Measurements from ENCODE around the gene EDEM3. TPM values are rescaled to one million over a fixed set of nuclear protein-coding genes. Genes with fewer than 3 reads are reported as not detected.

EDEM3 gene
- total RNA-seq, 1 experiment from 2014 or later: 44.5 TPM

GRCh38 chr1:184745110-184745509 lies 9.5 kb downstream of the EDEM3 start:
- BruUV-seq (replicated peaks): no TSS peak
- no peak for TF ChIP-seq CTCF (IDR thresholded peaks at IDR 0.05; ENCODE audit: unreplicated experiment)
- H3K27ac Mint-ChIP-seq (ENCODE audit: unreplicated experiment): no peak overlapping the region
- intact Hi-C loops (cut with micrococcal nuclease; ENCODE audit: unreplicated experiment): no loop called here
- CTCF ChIA-PET: no interaction called here
- no peaks in the 10 kb centered on the region for H3K9me3 Mint-ChIP-seq (ENCODE audit: low read depth, unreplicated experiment)
- H3K4me3 Mint-ChIP-seq (ENCODE audit: low read depth, unreplicated experiment): no peak overlapping the region
- H3K27me3 Mint-ChIP-seq (ENCODE audit: unreplicated experiment): no peaks in the 10 kb centered on the region
- no peak for DNase-seq
- peaks cover 7% of the 10 kb centered on the region for H3K36me3 Mint-ChIP-seq (ENCODE audit: insufficient read depth, unreplicated experiment)
- no peaks in the 10 kb centered on the region for H3K4me1 Mint-ChIP-seq (ENCODE audit: low read depth, unreplicated experiment)

GRCh38 chr1:184743062-184743756 lies 11.4 kb downstream of the EDEM3 start:
- Mint-ChIP-seq H3K9me3 (ENCODE audit: low read depth, unreplicated experiment) (no peaks in the 10 kb centered on the region), H3K27me3 (ENCODE audit: unreplicated experiment) (no peaks in the 10 kb centered on the region), H3K27ac (ENCODE audit: unreplicated experiment) (no peak overlapping the region), H3K4me1 (ENCODE audit: low read depth, unreplicated experiment) (no peaks in the 10 kb centered on the region), H3K4me3 (ENCODE audit: low read depth, unreplicated experiment) (no peak overlapping the region), H3K36me3 (ENCODE audit: insufficient read depth, unreplicated experiment) (peaks cover 5% of the 10 kb centered on the region)
- no TSS peak for BruUV-seq (replicated peaks)
- intact Hi-C loops (cut with micrococcal nuclease; ENCODE audit: unreplicated experiment): no loop called here
- TF ChIP-seq CTCF (IDR thresholded peaks at IDR 0.05; ENCODE audit: unreplicated experiment): no peak
- DNase-seq: no peak
- CTCF ChIA-PET: interaction anchor here (0.6 kb wide), 1 partner anchor 635 kb away, joined by 3 read pairs; no protein-coding TSS in a partner anchor

GRCh38 chr1:184740344-184740743 lies 14.3 kb downstream of the EDEM3 start:
- TF ChIP-seq CTCF (IDR thresholded peaks at IDR 0.05; ENCODE audit: unreplicated experiment): no peak
- BruUV-seq (replicated peaks): no TSS peak
- Mint-ChIP-seq H3K9me3 (ENCODE audit: low read depth, unreplicated experiment) (no peaks in the 10 kb centered on the region), H3K27me3 (ENCODE audit: unreplicated experiment) (no peaks in the 10 kb centered on the region), H3K27ac (ENCODE audit: unreplicated experiment) (no peak overlapping the region), H3K4me3 (ENCODE audit: low read depth, unreplicated experiment) (no peak overlapping the region), H3K36me3 (ENCODE audit: insufficient read depth, unreplicated experiment) (peaks cover 4% of the 10 kb centered on the region), H3K4me1 (ENCODE audit: low read depth, unreplicated experiment) (no peaks in the 10 kb centered on the region)
- no peak for DNase-seq
- CTCF ChIA-PET: no interaction called here
- intact Hi-C loops (cut with micrococcal nuclease; ENCODE audit: unreplicated experiment): no loop called here

GRCh38 chr1:184739796-184740195 lies 14.9 kb downstream of the EDEM3 start:
- no peaks in the 10 kb centered on the region for H3K27me3 Mint-ChIP-seq (ENCODE audit: unreplicated experiment)
- H3K36me3 Mint-ChIP-seq (ENCODE audit: insufficient read depth, unreplicated experiment): peaks cover 4% of the 10 kb centered on the region
- TF ChIP-seq CTCF (IDR thresholded peaks at IDR 0.05; ENCODE audit: unreplicated experiment): no peak
- no peak overlapping the region for H3K4me3 Mint-ChIP-seq (ENCODE audit: low read depth, unreplicated experiment)
- no TSS peak for BruUV-seq (replicated peaks)
- DNase-seq: no peak
- CTCF ChIA-PET: no interaction called here
- no peaks in the 10 kb centered on the region for H3K4me1 Mint-ChIP-seq (ENCODE audit: low read depth, unreplicated experiment)
- no peak overlapping the region for H3K27ac Mint-ChIP-seq (ENCODE audit: unreplicated experiment)
- H3K9me3 Mint-ChIP-seq (ENCODE audit: low read depth, unreplicated experiment): no peaks in the 10 kb centered on the region
- intact Hi-C loops (cut with micrococcal nuclease; ENCODE audit: unreplicated experiment): no loop called here
